Stimulated activated memory B cell treated with anti-CD40 and anti-IgM and Interleukin-4, amounts not matched to agents 10 μg/mL and 1 μg/mL and 100 μg/mL, for 72 hours (primary cell): ENCODE results near the gene SRBD1.

ENCODE experiments used
- ATAC-seq: fragments of 150-1000 bp; cut with Tn5 transposase; 2 replicates; pipeline ENCODE4 v1.10.0; 2021
- H3K27ac Mint-ChIP-seq: one replicate; pipeline ENCODE4 v1.8.0; 2022; ENCODE audit warnings: mild to moderate bottlenecking, mixed read lengths
- H3K27me3 Mint-ChIP-seq: one replicate; pipeline ENCODE4 v1.8.0; 2022; ENCODE audit warnings: mixed read lengths
- H3K36me3 Mint-ChIP-seq: one replicate; pipeline ENCODE4 v1.8.0; 2022; ENCODE audit warnings: mixed read lengths
- H3K4me1 Mint-ChIP-seq: one replicate; pipeline ENCODE4 v1.8.0; 2022; ENCODE audit warnings: mixed read lengths
- H3K4me3 Mint-ChIP-seq: one replicate; pipeline ENCODE4 v1.8.0; 2022; ENCODE audit warnings: mild to moderate bottlenecking, moderate library complexity, mixed read lengths
- H3K9me3 Mint-ChIP-seq: one replicate; pipeline ENCODE4 v1.8.0; 2022; ENCODE audit warnings: mixed read lengths

SRBD1 gene

GRCh38 chr2:45588158-45588829, 22.8 kb downstream of the SRBD1 start:
- no peak overlapping the region for H3K4me3 Mint-ChIP-seq
- no peaks in the 10 kb centered on the region for H3K27me3 Mint-ChIP-seq
- ATAC-seq = no peak
- no peaks in the 10 kb centered on the region for H3K9me3 Mint-ChIP-seq
- peaks cover 27% of the 10 kb centered on the region for H3K36me3 Mint-ChIP-seq
- no peak overlapping the region for H3K27ac Mint-ChIP-seq
- peaks cover 21% of the 10 kb centered on the region for H3K4me1 Mint-ChIP-seq

DNA sequence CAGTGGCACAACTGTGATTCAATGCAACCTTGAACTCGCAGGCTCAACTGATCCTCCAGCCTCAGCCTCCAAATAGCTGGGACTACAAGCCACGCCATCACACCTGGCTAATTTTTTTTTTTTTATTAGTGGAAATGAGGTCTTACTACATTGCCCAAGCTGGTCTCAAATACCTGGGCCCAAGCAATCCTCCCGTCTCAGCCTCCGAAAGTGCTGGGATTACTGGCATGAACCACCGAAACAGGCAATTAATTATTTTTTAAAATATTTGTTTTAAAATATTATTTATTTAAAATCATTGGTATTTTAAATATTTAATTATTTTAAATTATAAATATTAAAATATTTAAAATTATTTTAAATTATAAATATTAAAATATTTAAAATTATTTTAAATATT, 24.5 kb downstream of the SRBD1 start:
- no peak for ATAC-seq
- H3K27me3 Mint-ChIP-seq = no peaks in the 10 kb centered on the region
- peaks cover 21% of the 10 kb centered on the region for H3K4me1 Mint-ChIP-seq
- no peak overlapping the region for H3K4me3 Mint-ChIP-seq
- no peaks in the 10 kb centered on the region for H3K9me3 Mint-ChIP-seq
- H3K36me3 Mint-ChIP-seq = peaks cover 23% of the 10 kb centered on the region
- no peak overlapping the region for H3K27ac Mint-ChIP-seq

DNA sequence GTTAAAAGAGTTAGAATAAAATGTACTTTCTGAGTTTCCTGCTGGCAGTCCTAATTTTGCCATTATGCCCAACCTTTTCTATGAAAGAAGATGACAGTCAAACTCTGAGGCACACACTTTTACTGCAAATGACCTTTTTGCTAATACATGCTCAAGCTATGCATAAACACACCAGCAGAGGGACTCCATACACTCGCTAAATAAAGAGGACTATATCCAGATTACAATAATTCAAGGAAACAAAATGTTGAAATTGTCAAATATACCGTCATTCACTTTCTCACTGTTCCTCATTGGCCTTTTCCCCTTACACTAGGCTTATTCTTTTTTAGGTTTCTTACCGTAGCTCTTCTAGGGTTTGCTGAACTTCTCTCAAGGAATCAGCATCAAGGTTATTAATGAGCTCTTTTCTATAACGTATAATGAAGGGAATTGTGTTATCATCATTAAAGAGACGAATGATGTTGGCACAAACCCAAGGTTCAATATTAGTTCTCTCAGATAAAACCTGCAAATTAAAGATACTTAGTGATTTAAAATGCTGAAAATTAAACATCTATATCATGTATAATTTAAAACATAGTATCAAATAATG, 25.7 kb downstream of the SRBD1 start:
- H3K9me3 Mint-ChIP-seq = no peaks in the 10 kb centered on the region
- H3K27me3 Mint-ChIP-seq = no peaks in the 10 kb centered on the region
- H3K27ac Mint-ChIP-seq = no peak overlapping the region
- H3K36me3 Mint-ChIP-seq = peaks cover 20% of the 10 kb centered on the region
- H3K4me3 Mint-ChIP-seq = no peak overlapping the region
- peaks cover 18% of the 10 kb centered on the region for H3K4me1 Mint-ChIP-seq
- ATAC-seq = no peak

GRCh38 chr2:45583977-45584376, 27.1 kb downstream of the SRBD1 start:
- no peak overlapping the region for H3K27ac Mint-ChIP-seq
- H3K27me3 Mint-ChIP-seq = no peaks in the 10 kb centered on the region
- no peaks in the 10 kb centered on the region for H3K9me3 Mint-ChIP-seq
- no peak for ATAC-seq
- H3K36me3 Mint-ChIP-seq = peaks cover 16% of the 10 kb centered on the region
- no peak overlapping the region for H3K4me3 Mint-ChIP-seq
- H3K4me1 Mint-ChIP-seq = peaks cover 14% of the 10 kb centered on the region

GRCh38 chr2:45582522-45582921, 28.5 kb downstream of the SRBD1 start:
- ATAC-seq = no peak
- H3K4me1 Mint-ChIP-seq = peaks cover under 1% of the 10 kb centered on the region
- no peak overlapping the region for H3K27ac Mint-ChIP-seq
- H3K27me3 Mint-ChIP-seq = no peaks in the 10 kb centered on the region
- no peaks in the 10 kb centered on the region for H3K9me3 Mint-ChIP-seq
- peaks cover 22% of the 10 kb centered on the region for H3K36me3 Mint-ChIP-seq
- H3K4me3 Mint-ChIP-seq = no peak overlapping the region

- Mint-ChIP-seq H3K9me3 (no peaks in the 10 kb centered on the region), H3K27ac (peak overlapping the region; percentile 18), H3K4me1 (no peaks in the 10 kb centered on the region), H3K36me3 (peaks cover 41% of the 10 kb centered on the region), H3K4me3 (no peak overlapping the region), H3K27me3 (no peaks in the 10 kb centered on the region)
- ATAC-seq = no peak
Measured at GRCh38 chr2:45578056-45578843, 32.8 kb downstream of the SRBD1 start.

- Mint-ChIP-seq H3K4me3 (no peak overlapping the region), H3K27me3 (no peaks in the 10 kb centered on the region), H3K9me3 (no peaks in the 10 kb centered on the region), H3K36me3 (peaks cover 47% of the 10 kb centered on the region), H3K4me1 (no peaks in the 10 kb centered on the region), H3K27ac (peak overlapping the region; percentile 18)
- no peak for ATAC-seq
Measured at GRCh38 chr2:45577441-45577840, 33.6 kb downstream of the SRBD1 start.

GRCh38 chr2:45575881-45576280, 35.2 kb downstream of the SRBD1 start:
- Mint-ChIP-seq H3K27me3 (no peaks in the 10 kb centered on the region), H3K4me3 (no peak overlapping the region), H3K4me1 (no peaks in the 10 kb centered on the region), H3K9me3 (no peaks in the 10 kb centered on the region), H3K36me3 (peaks cover 49% of the 10 kb centered on the region), H3K27ac (no peak overlapping the region)
- ATAC-seq = no peak

GRCh38 chr2:45572979-45573378, 38.1 kb downstream of the SRBD1 start:
- ATAC-seq = no peak
- no peak overlapping the region for H3K4me3 Mint-ChIP-seq
- H3K4me1 Mint-ChIP-seq = peaks cover 5% of the 10 kb centered on the region
- H3K36me3 Mint-ChIP-seq = peaks cover 65% of the 10 kb centered on the region
- no peak overlapping the region for H3K27ac Mint-ChIP-seq
- no peaks in the 10 kb centered on the region for H3K27me3 Mint-ChIP-seq
- peaks cover 1% of the 10 kb centered on the region for H3K9me3 Mint-ChIP-seq

GRCh38 chr2:45571940-45572339, 39.1 kb downstream of the SRBD1 start:
- no peak for ATAC-seq
- Mint-ChIP-seq H3K4me3 (no peak overlapping the region), H3K36me3 (peaks cover 58% of the 10 kb centered on the region), H3K27ac (no peak overlapping the region), H3K9me3 (peaks cover 4% of the 10 kb centered on the region), H3K27me3 (no peaks in the 10 kb centered on the region), H3K4me1 (peaks cover 11% of the 10 kb centered on the region)

DNA sequence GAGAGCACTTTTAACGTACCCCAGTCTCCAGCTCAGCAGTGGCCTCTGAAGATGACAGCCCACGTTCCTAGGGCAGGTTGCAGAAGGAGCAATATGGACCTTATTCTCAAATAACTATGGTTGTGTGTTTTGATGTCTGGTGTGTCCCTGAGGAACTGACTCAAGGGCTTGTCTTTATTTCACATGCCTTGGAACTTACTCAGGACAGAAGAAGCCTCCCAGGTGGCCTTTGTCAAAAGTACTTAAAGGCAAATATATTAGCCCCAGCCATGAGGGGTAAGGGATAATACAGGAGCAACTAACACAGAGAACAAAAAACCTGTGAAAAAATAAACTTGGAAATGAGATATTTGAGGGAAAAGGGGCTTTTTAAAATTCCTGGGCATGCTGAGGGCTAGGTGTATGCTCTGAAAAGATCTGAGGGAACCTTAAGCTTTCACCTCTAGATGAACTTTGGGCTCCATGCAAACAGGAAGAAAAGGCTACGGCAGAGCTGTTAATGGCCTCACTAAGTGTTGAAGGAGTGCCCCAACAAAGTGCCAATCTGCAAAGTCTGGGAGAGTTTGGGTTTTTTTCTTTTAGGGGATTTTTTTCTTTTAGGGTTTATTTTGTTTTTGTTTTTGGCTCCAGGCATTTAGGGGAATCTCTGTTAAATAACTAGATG, 40.3 kb downstream of the SRBD1 start:
- Mint-ChIP-seq H3K27me3 (no peaks in the 10 kb centered on the region), H3K4me1 (peaks cover 11% of the 10 kb centered on the region), H3K36me3 (peaks cover 57% of the 10 kb centered on the region), H3K9me3 (peaks cover 4% of the 10 kb centered on the region), H3K4me3 (no peak overlapping the region), H3K27ac (no peak overlapping the region)
- ATAC-seq = no peak

- Mint-ChIP-seq H3K27me3 (no peaks in the 10 kb centered on the region), H3K4me1 (peaks cover 11% of the 10 kb centered on the region), H3K27ac (no peak overlapping the region), H3K4me3 (no peak overlapping the region), H3K36me3 (peaks cover 59% of the 10 kb centered on the region), H3K9me3 (peaks cover 4% of the 10 kb centered on the region)
- ATAC-seq = no peak
Measured at GRCh38 chr2:45568935-45569334, 42.1 kb downstream of the SRBD1 start.

DNA sequence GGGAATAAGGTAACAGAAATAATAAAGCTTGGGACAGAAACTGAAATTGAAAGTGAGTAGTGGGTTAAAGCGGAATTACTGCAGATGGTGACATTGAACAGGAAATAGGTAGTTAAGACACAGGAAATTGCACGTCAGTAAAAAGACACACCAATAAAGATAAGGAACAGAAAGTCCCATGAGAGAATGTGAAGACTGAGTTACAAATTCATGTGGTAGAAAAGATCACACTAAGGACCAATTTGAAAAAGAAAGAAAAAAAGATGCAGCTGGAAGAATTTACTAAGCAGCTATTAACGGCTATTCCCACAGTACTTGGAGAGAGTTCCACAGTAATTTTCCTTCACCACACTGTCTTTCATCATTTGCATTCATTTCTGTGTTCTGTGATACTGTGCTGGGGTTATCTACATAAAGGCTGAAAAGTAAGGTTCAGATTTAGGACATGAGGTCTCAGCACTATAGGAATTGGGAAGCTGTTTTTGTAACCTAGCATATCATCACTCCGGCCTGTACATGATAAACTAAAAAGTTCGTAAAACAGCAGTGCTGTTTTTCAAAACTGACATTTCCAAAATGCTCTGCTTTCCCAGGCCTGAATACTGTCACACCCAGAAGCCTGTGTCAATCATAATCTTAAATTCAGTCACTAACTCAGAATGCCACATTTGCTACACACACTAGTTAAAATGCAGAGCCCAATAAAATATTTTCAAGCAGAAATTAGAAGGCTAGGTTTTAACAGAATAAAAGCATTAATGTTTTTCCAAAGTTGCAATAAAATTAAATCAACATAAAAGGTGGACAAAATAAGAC, 42.9 kb downstream of the SRBD1 start:
- peak; percentile 95 for ATAC-seq
- Mint-ChIP-seq H3K4me1 (peaks cover 18% of the 10 kb centered on the region), H3K36me3 (peaks cover 53% of the 10 kb centered on the region), H3K9me3 (peaks cover 4% of the 10 kb centered on the region), H3K4me3 (peak overlapping the region; percentile 64), H3K27ac (peak overlapping the region; percentile 88), H3K27me3 (no peaks in the 10 kb centered on the region)

DNA sequence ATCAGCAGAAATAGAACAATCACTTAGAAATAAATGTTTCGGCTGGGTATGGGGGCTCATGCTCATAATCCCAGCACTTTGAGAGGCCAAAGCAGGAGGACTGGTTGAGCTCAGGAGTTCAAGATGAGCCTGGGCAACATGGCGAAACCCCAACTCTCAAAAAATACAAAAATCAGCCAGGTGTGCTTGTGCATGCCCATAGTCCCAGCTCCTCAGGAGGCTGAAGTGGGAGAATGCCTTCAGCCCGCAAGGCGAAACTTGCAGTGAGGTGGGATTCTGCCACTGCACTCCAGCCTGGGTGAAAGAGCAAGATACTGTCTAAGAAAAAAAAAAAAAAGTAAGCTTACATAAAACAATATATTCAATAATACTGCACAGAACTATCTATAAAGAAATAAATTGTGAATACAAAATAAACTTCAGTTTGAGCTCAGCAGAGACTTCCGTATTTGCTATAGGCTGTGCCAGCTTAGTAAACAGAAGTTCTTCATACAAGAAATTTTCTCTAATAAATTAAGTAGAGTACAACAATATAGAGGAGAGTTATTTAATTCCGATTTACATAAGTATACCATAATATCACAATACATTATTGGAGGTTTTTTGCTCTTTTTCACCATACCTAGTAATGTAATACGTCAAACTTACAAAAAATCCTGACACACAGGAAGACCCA, 43.6 kb downstream of the SRBD1 start:
- Mint-ChIP-seq H3K36me3 (peaks cover 48% of the 10 kb centered on the region), H3K27ac (peak overlapping the region; percentile 88), H3K4me3 (peak overlapping the region; percentile 64), H3K27me3 (no peaks in the 10 kb centered on the region), H3K4me1 (peaks cover 18% of the 10 kb centered on the region), H3K9me3 (peaks cover 4% of the 10 kb centered on the region)
- ATAC-seq = no peak
